Mesothelial cell of epicardium (in vitro differentiated cells): Measurements from ENCODE around the gene HDAC4. TPM values are rescaled to one million over a fixed set of nuclear protein-coding genes. Genes with fewer than 3 reads are reported as not detected.

ENCODE experiments used
- DNase-seq, 2 experiments: peaks; one replicate each; pipeline ENCODE4 v3.0.0; 2021; ENCODE audit warnings: low spot score in 2 of 2; ENCODE audit not compliant: unreplicated experiment in 2 of 2
- H3K27ac Mint-ChIP-seq: 2 replicates; pipeline ENCODE4 v1.8.0; 2021; ENCODE audit warnings: mixed read lengths
- H3K27me3 Mint-ChIP-seq: 2 replicates; pipeline ENCODE4 v1.8.0; 2021; ENCODE audit warnings: low read depth, mixed read lengths
- H3K36me3 Mint-ChIP-seq: 2 replicates; pipeline ENCODE4 v1.8.0; 2021; ENCODE audit warnings: mixed read lengths
- H3K4me1 Mint-ChIP-seq: 2 replicates; pipeline ENCODE4 v1.8.0; 2021; ENCODE audit warnings: mixed read lengths
- H3K4me3 Mint-ChIP-seq: 2 replicates; pipeline ENCODE4 v1.8.0; 2021; ENCODE audit warnings: mild to moderate bottlenecking, moderate library complexity, mixed read lengths
- H3K9me3 Mint-ChIP-seq: 2 replicates; pipeline ENCODE4 v1.8.0; 2021; ENCODE audit warnings: mixed read lengths
- CTCF ChIP-seq: fragments of 200-600 bp; sonication (generic); IDR thresholded peaks from one replicate; pipeline ENCODE4 v1.5.0; 2021; ENCODE audit warnings: antibody characterized with exemption; ENCODE audit not compliant: unreplicated experiment
- total RNA-seq: library from RNA; stranded (reverse); gene quantifications from 3 replicates; pipeline ENCODE4 v1.2.1, GENCODE V29; 2021

HDAC4 gene
- total RNA-seq, 1 donor from 2014 or later = 59.2 TPM

- Mint-ChIP-seq H3K4me1 (peaks cover 45% of the 10 kb centered on the region), H3K27me3 (no peaks in the 10 kb centered on the region), H3K9me3 (no peaks in the 10 kb centered on the region), H3K27ac (no peak overlapping the region), H3K4me3 (no peak overlapping the region), H3K36me3 (no peaks in the 10 kb centered on the region)
- DNase-seq = no peak
- no peak for TF ChIP-seq CTCF
Observed at GRCh38 chr2:239304533-239305221, 96.1 kb downstream of the HDAC4 start.

GRCh38 chr2:239303711-239304532 lies 96.9 kb downstream of the HDAC4 start:
- Mint-ChIP-seq H3K27me3 (no peaks in the 10 kb centered on the region), H3K27ac (peak overlapping the region; percentile 71), H3K36me3 (no peaks in the 10 kb centered on the region), H3K9me3 (no peaks in the 10 kb centered on the region), H3K4me3 (no peak overlapping the region), H3K4me1 (peaks cover 37% of the 10 kb centered on the region)
- no peak for TF ChIP-seq CTCF
- DNase-seq = no peak

- DNase-seq = no peak
- TF ChIP-seq CTCF = no peak
- no peak overlapping the region for H3K4me3 Mint-ChIP-seq
- no peaks in the 10 kb centered on the region for H3K9me3 Mint-ChIP-seq
- H3K4me1 Mint-ChIP-seq = peaks cover 28% of the 10 kb centered on the region
- no peaks in the 10 kb centered on the region for H3K27me3 Mint-ChIP-seq
- no peak overlapping the region for H3K27ac Mint-ChIP-seq
- H3K36me3 Mint-ChIP-seq = no peaks in the 10 kb centered on the region
Observed at GRCh38 chr2:239302808-239303557, 97.8 kb downstream of the HDAC4 start.

- Mint-ChIP-seq H3K4me1 (peaks cover 22% of the 10 kb centered on the region), H3K27me3 (no peaks in the 10 kb centered on the region), H3K36me3 (no peaks in the 10 kb centered on the region), H3K27ac (no peak overlapping the region), H3K9me3 (no peaks in the 10 kb centered on the region), H3K4me3 (no peak overlapping the region)
- TF ChIP-seq CTCF = no peak
- DNase-seq = no peak
Observed at GRCh38 chr2:239302083-239302807, 98.6 kb downstream of the HDAC4 start.

- Mint-ChIP-seq H3K4me3 (no peak overlapping the region), H3K9me3 (no peaks in the 10 kb centered on the region), H3K4me1 (peaks cover 22% of the 10 kb centered on the region), H3K27ac (no peak overlapping the region), H3K27me3 (no peaks in the 10 kb centered on the region), H3K36me3 (no peaks in the 10 kb centered on the region)
- DNase-seq = no peak
- TF ChIP-seq CTCF = no peak
Observed at GRCh38 chr2:239300871-239301735, 99.7 kb downstream of the HDAC4 start.
